ENCODE data around the gene DMRTB1. TPM values are rescaled to one million over a fixed set of nuclear protein-coding genes. Genes with fewer than 3 reads are reported as not detected.

Gene DMRTB1
- total RNA-seq, 1 donor from 2014 or later: not detected

- no peak overlapping the region for H3K4me3 ChIP-seq
- DNase-seq (no peak), ATAC-seq (no peak)
- H3K27ac ChIP-seq: no peak overlapping the region
- no peak for TF ChIP-seq CTCF (IDR thresholded peaks at IDR 0.05)
- H3K27me3 ChIP-seq: no peaks in the 10 kb centered on the region
- H3K4me1 ChIP-seq: no peaks in the 10 kb centered on the region
- intact Hi-C loops (cut with DNase I): no loop called here
- H3K36me3 ChIP-seq: no peaks in the 10 kb centered on the region
- no peaks in the 10 kb centered on the region for H3K9me3 ChIP-seq
Observed at GRCh38 chr1:53462193-53462592, 3.0 kb downstream of the DMRTB1 start.

- H3K27me3 ChIP-seq: no peaks in the 10 kb centered on the region
- intact Hi-C loops (cut with DNase I): no loop called here
- no peak for DNase-seq
- H3K36me3 ChIP-seq: no peaks in the 10 kb centered on the region
- H3K4me3 ChIP-seq: no peak overlapping the region
- H3K9me3 ChIP-seq: no peaks in the 10 kb centered on the region
- no peak overlapping the region for H3K27ac ChIP-seq
- TF ChIP-seq CTCF (IDR thresholded peaks at IDR 0.05): no peak
- no peaks in the 10 kb centered on the region for H3K4me1 ChIP-seq
- no peak for ATAC-seq
Observed at GRCh38 chr1:53462769-53463501, 3.7 kb downstream of the DMRTB1 start.

- no peak overlapping the region for H3K27ac ChIP-seq
- no peak for TF ChIP-seq CTCF (IDR thresholded peaks at IDR 0.05)
- no peaks in the 10 kb centered on the region for H3K9me3 ChIP-seq
- DNase-seq: no peak
- intact Hi-C loops (cut with DNase I): no loop called here
- no peaks in the 10 kb centered on the region for H3K36me3 ChIP-seq
- no peaks in the 10 kb centered on the region for H3K27me3 ChIP-seq
- H3K4me1 ChIP-seq: no peaks in the 10 kb centered on the region
- no peak for ATAC-seq
- no peak overlapping the region for H3K4me3 ChIP-seq
Observed at GRCh38 chr1:53463961-53464899, 5.0 kb downstream of the DMRTB1 start.

- Histone ChIP-seq H3K36me3 (no peaks in the 10 kb centered on the region), H3K9me3 (no peaks in the 10 kb centered on the region), H3K27me3 (no peaks in the 10 kb centered on the region), H3K27ac (no peak overlapping the region), H3K4me1 (no peaks in the 10 kb centered on the region), H3K4me3 (no peak overlapping the region)
- ATAC-seq (no peak), DNase-seq (peak; percentile 25)
- TF ChIP-seq CTCF (IDR thresholded peaks at IDR 0.05): no peak
- intact Hi-C loops (cut with DNase I): no loop called here
Observed at GRCh38 chr1:53465023-53465957, 6.1 kb downstream of the DMRTB1 start.

GRCh38 chr1:53467391-53467790, 8.2 kb downstream of the DMRTB1 start:
- TF ChIP-seq CTCF (IDR thresholded peaks at IDR 0.05): no peak
- DNase-seq (peak; percentile 6), ATAC-seq (no peak)
- Histone ChIP-seq H3K27me3 (no peaks in the 10 kb centered on the region), H3K4me1 (no peaks in the 10 kb centered on the region), H3K36me3 (no peaks in the 10 kb centered on the region), H3K27ac (no peak overlapping the region), H3K9me3 (no peaks in the 10 kb centered on the region), H3K4me3 (no peak overlapping the region)
- intact Hi-C loops (cut with DNase I): no loop called here

All from upper lobe of right lung (tissue), 1 donor.